ENCODE measurements around the gene GOLGA6L10. TPM values are rescaled to one million over a fixed set of nuclear protein-coding genes. Genes with fewer than 3 reads are reported as not detected.
"Not testable (repeated sequence)": the region's sequence is repeated elsewhere in the genome, so short reads cannot be mapped to it uniquely, and the experiment has no call there.

The GOLGA6L10 gene
- total RNA-seq, 1 donor from 2014 or later = 4.3 TPM

GRCh38 chr15:82343851-82344250 is 5.4 kb downstream of the GOLGA6L10 start:
- peak; percentile 32 for DNase-seq (ENCODE audit: low spot score)

GRCh38 chr15:82342632-82343374 is 6.5 kb downstream of the GOLGA6L10 start:
- peak; percentile 56 for DNase-seq (ENCODE audit: low spot score)

GRCh38 chr15:82338573-82338972 is 10.7 kb downstream of the GOLGA6L10 start:
- DNase-seq (ENCODE audit: low spot score) = peak; percentile 29

- DNase-seq (ENCODE audit: low spot score) = peak; percentile 25
Observed at GRCh38 chr15:82338053-82338452, 11.2 kb downstream of the GOLGA6L10 start.

- peak; percentile 26 for DNase-seq (ENCODE audit: low spot score)
Observed at GRCh38 chr15:82337051-82337450, 12.2 kb downstream of the GOLGA6L10 start.

GRCh38 chr15:82336180-82336647 is 13.1 kb downstream of the GOLGA6L10 start:
- DNase-seq (ENCODE audit: low spot score) = peak; percentile 46

- DNase-seq (ENCODE audit: low spot score) = peak; percentile 32
Observed at GRCh38 chr15:82335006-82335405, 14.3 kb downstream of the GOLGA6L10 start.

- not testable (repeated sequence) for DNase-seq (ENCODE audit: low spot score)
Observed at GRCh38 chr15:82334554-82334932, 14.7 kb downstream of the GOLGA6L10 start.

GRCh38 chr15:82333603-82334553 is 15.4 kb downstream of the GOLGA6L10 start:
- DNase-seq (ENCODE audit: low spot score) = peak; percentile 35

- DNase-seq (ENCODE audit: low spot score) = peak; percentile 62
Observed at GRCh38 chr15:82332711-82333602, 16.3 kb downstream of the GOLGA6L10 start.

- DNase-seq (ENCODE audit: low spot score) = peak; percentile 9
Observed at GRCh38 chr15:82331576-82332304, 17.5 kb downstream of the GOLGA6L10 start.

GRCh38 chr15:82330921-82331320 is 18.4 kb downstream of the GOLGA6L10 start:
- peak; percentile 12 for DNase-seq (ENCODE audit: low spot score)

GRCh38 chr15:82329039-82329438 is 20.2 kb downstream of the GOLGA6L10 start:
- DNase-seq (ENCODE audit: low spot score) = peak; percentile 17

- peak; percentile 17 for DNase-seq (ENCODE audit: low spot score)
Observed at GRCh38 chr15:82327372-82327771, 21.9 kb downstream of the GOLGA6L10 start.

GRCh38 chr15:82326896-82327295 is 22.4 kb downstream of the GOLGA6L10 start:
- DNase-seq (ENCODE audit: low spot score) = peak; percentile 42

- DNase-seq (ENCODE audit: low spot score) = peak; percentile 34
Observed at GRCh38 chr15:82325646-82326045, 23.6 kb downstream of the GOLGA6L10 start.

GRCh38 chr15:82324831-82325230 is 24.4 kb downstream of the GOLGA6L10 start:
- DNase-seq (ENCODE audit: low spot score) = peak; percentile 15

GRCh38 chr15:82322488-82322887 is 26.8 kb downstream of the GOLGA6L10 start:
- DNase-seq (ENCODE audit: low spot score) = not testable (repeated sequence)

GRCh38 chr15:82320861-82321260 is 28.4 kb downstream of the GOLGA6L10 start:
- not testable (repeated sequence) for DNase-seq (ENCODE audit: low spot score)

GRCh38 chr15:82319522-82320278 is 29.6 kb downstream of the GOLGA6L10 start:
- DNase-seq (ENCODE audit: low spot score) = not testable (repeated sequence)

Data from ureter (tissue), 1 donor.